ENCODE data around the gene PRF1.

GRCh38 chr10:70616761-70617160 is 14.2 kb upstream of the PRF1 start:
- TF ChIP-seq CTCF (optimal IDR thresholded peaks at IDR 0.05 in 1 of 3, IDR thresholded peaks at IDR 0.05 in 1 of 3, conservative IDR thresholded peaks at IDR 0.05 in 1 of 3; ENCODE audit: extremely low read depth in 1 of 3, insufficient read depth in 2 of 3, low read length in 3 of 3) (no peak), EZH2 (IDR thresholded peaks at IDR 0.05; ENCODE audit: low read length) (no peak)

All from keratinocyte (primary cell).